ENCODE results near the gene PDE2A.

- TF ChIP-seq EZH2 (IDR thresholded peaks at IDR 0.05; ENCODE audit: borderline replicate concordance, low read depth, low read length, severe bottlenecking) (no peak), CTCF (IDR thresholded peaks at IDR 0.05; ENCODE audit: borderline replicate concordance, extremely low read depth, low read length, poor library complexity, severe bottlenecking) (no peak)
Observed at GRCh38 chr11:72639502-72640375, 34.5 kb downstream of the PDE2A start.
